Measurements from ENCODE around the gene LYZL1.
"Not testable (repeated sequence)": the region's sequence is repeated elsewhere in the genome, so short reads cannot be mapped to it uniquely, and the experiment has no call there.

The LYZL1 gene

DNA sequence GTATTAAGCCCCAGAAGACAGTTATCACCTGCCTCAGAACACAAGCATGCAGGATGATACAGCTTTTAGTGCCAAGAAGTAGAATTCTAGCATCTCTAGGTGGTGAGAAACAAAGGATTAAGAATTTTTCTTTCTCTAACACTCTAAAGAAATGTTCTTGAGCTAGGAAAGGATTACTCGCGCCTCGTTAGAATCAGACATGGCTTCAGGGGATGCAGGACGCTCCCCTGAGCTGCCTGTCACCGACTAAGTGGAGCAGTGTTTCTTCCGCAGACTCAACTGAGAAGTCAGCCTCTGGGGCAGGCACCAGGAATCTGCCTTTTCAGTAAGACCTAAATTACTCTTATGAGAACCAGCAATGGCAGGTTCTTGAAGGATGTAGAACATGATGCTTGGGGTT, at the start of gene LYZL1:
Gene LYZL1 (plus strand): TSS at position 165 of the 400 bp plus-strand sequence. CDS start 2,798 bp downstream, outside the sequence.
- not testable (repeated sequence) for DNase-seq

- no peak for DNase-seq
These were observed 49.0 kb upstream of the LYZL1 start for GRCh38 chr10:29239569-29240472.

DNA sequence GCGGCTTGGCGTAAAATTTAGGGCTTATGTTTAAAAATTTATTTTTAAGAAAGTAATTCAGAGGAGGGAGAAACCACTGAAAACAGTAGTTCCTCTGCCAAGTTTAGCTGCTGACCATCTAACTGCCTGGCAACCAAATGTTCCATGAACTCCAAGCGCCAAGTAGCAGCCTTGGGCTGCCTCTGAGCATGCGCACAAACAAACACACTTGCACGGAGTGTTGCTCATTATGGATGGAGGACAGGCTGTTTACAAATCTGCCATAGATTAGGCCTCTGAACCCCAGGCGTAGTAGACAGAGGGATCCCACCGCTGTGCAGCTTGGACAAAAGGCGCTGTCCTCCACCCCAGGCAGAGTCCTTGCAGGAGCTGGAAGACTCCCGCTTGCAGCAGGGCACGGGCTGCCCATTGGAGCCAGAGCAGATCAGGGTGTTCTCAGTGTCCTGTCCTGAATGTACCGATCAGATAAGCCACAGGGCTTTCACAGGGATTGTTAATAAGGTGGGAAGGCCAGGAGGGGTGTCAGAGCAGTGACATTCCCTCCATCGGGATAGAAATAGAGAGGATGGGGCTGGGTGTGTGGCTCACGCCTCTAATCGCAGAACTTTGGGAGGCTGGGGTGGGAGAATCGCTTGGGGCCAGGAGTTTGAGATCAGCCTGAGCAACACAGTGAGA, 47.7 kb upstream of the LYZL1 start:
- DNase-seq = no peak

- DNase-seq = no peak
These were observed 46.9 kb upstream of the LYZL1 start for GRCh38 chr10:29241925-29242324.

- no peak for DNase-seq
These were observed 45.8 kb upstream of the LYZL1 start for GRCh38 chr10:29243066-29243465.

DNA sequence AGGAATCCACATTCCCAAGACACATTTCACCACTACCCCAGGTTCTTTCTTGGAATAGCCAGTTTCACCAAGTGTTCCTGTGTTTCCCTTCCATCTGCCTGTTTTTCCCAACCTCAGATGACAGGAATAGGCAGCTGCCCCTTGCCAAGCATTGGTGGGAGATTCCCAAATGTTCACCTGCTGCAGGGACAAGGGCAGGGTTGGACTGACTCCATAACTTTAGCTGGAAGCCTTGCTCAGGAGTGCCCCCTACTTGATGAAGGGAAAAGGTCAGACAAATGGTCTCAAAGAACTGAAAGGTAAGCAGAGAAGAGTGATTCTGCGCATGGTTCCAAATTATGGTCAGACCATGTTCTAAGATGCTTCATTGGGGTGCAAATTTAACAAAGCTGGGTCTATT, 45.1 kb upstream of the LYZL1 start:
- no peak for DNase-seq

GRCh38 chr10:29244978-29245377, 43.9 kb upstream of the LYZL1 start:
- DNase-seq = no peak

DNA sequence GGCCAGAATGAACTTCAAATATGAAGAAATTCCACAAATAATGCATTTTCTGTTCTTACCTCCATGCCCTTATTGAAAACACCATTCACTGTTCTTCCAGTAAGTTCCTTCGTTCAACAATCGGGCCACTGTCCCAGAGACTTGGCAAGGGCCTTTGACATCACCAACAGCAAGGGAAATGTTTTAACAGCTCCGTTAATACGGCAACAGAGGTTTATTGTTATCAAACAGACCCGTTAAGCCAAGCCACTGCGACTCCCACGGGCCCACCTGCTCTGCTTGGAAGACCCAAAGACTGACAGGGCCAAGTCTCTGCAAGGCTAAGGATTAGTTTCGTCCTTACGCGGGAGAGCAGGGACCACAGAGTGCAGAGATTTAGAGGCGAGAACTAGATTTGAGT, 43.4 kb upstream of the LYZL1 start:
- DNase-seq = no peak

- DNase-seq = no peak
These were observed 42.4 kb upstream of the LYZL1 start for GRCh38 chr10:29246449-29246848.

- DNase-seq = no peak
These were observed 40.7 kb upstream of the LYZL1 start for GRCh38 chr10:29248158-29248557.

DNA sequence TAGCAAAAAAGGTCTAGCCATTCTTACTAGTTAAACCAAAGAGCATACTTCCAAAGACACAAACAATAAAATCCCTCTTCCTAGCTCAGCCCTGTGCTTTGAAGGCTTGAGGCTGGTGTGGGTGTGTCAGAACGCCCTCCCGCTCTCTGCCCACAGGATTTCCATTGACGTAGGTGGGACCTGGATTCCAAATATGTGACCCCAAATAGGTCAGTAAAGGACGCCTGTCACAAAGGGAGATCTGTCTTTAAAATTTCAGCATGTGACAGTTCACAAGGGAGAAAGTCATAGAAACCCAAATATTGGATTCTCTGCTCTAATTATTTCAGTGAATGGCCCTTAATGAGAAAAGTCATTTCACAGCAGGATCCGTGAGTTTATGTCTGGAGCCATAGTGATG, 39.9 kb upstream of the LYZL1 start:
- DNase-seq = no peak

GRCh38 chr10:29250066-29250465, 38.8 kb upstream of the LYZL1 start:
- DNase-seq = no peak

DNA sequence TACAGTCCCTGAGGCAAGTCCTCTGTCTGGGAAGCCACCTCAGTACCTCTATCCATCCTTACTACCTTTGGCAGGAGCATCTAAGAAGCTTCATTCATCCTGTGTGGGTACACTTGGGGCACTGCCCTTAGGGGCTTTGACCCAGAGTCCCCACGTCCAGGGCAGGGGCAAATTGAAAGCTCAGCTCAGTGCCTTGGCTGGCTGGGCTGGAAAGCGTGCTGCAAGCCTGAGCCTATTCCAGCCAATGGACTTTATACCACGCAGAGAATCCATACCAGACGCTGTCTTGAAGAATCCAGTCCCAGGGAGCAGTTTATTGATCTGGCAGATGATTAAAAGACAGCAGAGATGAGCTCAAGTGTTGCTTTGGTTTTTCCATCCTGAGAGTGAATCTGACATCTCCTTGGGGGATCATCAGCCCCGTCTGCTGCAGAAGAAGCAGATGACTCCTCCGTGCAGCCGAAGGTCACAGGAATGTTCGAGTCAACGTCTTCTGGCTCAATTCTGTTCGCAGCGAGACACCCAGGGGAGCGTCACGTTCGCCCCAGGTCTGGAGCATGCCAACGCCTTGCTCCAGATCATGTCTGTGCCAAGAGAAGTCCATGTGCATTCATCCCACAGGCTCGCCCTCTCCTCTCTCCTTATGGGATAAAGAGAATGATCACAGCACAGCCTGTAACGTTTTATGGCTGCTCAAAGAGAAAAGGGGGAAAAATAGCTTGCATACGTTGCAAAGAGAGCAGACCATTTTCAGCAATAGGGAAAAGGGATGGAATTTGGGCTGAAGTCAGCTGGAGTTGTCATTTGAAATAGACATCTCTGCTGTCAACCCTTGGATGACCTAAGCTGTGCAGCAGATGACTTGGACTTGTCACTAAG, 35.8 kb upstream of the LYZL1 start:
- DNase-seq = no peak

GRCh38 chr10:29253690-29254029, 35.2 kb upstream of the LYZL1 start:
- no peak for DNase-seq

DNA sequence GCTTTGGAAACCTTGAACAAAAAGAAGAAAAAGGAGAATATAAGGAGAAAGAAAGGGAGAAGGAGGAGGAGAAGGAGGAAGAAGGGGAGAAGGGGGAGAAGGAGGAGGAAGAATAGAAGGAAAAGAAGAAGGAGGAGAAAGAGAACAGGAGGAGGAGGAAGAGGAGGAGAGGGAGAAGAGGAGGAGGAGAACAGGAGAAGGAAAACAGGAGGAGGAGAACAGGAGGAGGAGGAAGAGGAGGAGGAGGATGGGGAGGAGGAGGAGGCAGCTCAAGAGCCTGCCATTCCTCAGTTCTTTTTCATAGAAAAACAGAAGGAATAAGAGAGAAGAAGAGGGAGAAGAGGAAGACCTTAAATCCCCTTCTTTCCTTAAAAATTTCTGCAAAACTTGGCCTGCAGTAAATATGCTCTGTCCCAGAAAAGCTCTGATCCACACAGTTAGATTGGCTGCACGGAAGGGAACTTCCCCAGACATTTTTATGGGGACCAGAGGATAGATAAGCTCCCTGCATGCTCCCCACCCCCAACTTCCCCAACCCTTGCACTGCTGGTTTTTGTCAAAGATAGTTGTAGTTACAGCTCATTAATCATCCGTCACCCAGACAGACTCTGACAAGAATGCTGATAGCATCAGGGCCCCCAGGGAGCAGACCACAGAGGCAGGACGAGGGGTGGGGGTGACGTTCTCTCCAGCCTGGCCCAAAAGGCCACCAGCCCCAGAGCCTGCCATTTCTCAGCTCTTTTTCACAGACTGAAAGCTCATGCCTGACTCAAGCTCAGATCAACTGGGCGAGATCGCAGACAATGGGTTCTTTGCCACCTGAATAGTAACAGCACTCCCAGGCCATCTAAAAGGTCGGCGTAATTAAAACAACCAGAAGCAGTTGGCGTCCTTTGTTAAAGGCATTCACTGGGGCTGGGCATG, 34.5 kb upstream of the LYZL1 start:
- no peak for DNase-seq

- DNase-seq = no peak
These were observed 33.8 kb upstream of the LYZL1 start for GRCh38 chr10:29255104-29255503.

GRCh38 chr10:29256019-29256418, 32.9 kb upstream of the LYZL1 start:
- DNase-seq = no peak

DNA sequence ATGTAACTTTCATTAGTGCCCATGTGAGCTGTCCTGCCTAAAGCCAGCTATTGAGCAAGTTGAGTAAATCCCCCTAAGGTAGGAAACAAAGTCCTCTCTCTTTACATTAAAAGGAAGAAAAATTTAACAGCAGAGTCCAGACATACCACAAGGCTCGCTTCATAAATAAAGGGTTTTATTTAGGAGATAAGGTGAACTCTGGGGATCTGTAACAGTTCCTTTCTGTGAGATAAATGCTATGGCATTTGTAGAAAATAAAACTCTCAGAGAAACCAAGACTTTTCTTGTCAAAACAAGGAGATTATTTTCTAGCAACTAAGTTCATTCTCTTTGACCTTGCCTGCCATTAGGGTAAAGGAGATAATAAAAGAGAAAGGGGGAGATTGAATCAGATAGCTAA, 32.3 kb upstream of the LYZL1 start:
- DNase-seq = no peak

DNA sequence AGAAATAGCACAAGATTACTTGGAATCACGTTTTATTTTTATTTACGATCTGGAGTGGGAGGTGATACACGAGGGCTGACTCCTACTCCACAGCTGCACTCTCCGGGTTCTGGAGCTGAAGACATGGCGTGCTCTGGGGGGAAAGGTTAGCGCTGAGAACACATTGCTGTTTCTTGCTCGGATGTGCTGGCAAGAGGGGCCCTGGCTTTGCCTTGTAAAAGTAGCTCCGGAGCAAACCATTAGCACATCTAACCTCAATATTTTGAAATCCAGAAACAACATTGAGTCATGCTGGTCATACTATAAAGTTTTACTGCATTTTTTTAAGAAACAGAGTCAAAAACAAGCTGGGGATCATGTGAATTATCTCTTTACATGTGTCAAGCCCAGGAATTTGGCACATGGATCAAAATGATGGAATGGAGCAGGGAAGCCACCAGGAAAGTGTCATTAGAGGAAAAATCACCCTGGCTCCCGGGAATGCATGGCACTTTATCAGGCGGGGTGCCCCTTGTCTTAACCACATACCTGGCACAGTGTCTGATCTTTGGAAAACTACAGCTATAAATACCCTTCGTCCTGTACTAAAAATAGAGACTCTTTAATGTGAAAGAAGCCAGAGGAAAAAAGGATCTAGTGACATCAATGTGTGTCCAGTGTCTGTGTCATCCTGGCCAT, 31.6 kb upstream of the LYZL1 start:
- DNase-seq = no peak

- DNase-seq = no peak
These were observed 31.1 kb upstream of the LYZL1 start for GRCh38 chr10:29257784-29258135.

DNA sequence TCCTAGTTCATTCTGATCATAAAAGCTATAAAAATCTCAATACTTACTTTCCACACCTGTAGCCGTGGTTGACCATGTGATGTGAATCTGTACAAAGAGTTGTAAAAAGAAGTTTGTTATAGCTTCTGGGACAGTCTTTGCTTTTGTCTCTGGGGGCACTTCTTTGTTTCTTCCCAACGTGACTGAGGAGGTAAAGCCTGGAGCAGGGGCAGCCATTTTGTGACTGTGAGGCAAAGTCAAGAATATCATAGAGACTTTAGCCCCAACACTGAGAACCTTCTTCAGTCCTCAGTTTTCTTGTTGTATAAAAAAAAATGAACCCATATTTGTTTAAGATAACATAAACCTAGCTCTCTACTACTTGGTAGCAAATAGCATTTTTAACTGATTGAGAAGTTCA, 29.4 kb upstream of the LYZL1 start:
- DNase-seq = no peak

DNA sequence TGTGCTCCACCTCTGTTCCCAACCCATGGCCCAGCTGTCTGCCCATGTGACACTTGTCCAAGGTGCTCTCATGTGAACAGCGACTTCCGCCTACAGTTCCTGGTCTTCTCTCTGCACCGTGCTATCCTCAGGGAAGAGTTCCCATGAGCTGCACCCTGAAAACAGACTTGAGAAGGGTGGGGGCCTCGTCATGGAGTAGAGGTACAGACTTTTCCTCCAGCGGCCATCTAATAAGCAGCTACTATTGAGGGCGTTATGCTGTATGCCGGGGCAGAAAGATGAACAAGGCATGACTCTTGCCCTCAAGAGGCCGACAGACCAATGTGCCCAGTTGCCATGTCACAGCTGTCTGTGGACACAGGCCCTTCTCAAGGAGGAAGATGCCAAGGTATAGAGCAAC, 25.4 kb upstream of the LYZL1 start:
- DNase-seq = no peak
